Astrocyte (in vitro differentiated cells and primary cell): ENCODE data around the gene IGSF23.

ENCODE experiments used
- CTCF ChIP-seq: IDR thresholded peaks from 2 replicates; pipeline ENCODE4 v1.5.1; 2011; ENCODE audit warnings: low read depth, mild to moderate bottlenecking, inconsistent platforms, low read length, moderate library complexity; ENCODE audit not compliant: insufficient read depth
- EZH2 ChIP-seq: IDR thresholded peaks from 2 replicates; pipeline ENCODE4 v1.6.1; 2012; ENCODE audit warnings: mild to moderate bottlenecking, low read length, inconsistent platforms; ENCODE audit not compliant: insufficient read depth

DNA sequence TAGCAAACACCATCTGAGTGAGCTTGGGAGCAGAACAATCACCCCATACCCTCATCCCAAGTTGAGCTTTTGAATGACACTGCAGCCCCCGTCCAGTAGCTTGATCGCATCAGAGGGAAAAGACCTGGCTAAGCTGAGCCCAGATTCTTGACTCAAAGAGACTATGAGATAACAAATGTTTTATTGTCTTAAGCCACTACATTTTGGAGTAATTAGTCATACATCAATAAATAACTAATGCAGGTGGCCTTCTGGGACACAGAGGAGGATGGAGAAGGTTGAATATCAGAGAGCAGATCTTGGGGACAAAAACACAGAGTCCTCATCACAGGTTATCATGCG, 24.6 kb upstream of the IGSF23 start:
- no peak for TF ChIP-seq CTCF
- TF ChIP-seq EZH2, result no peak
